Neural progenitor cell (in vitro differentiated cells): ENCODE results near the gene MYO1A. TPM values are rescaled to one million over a fixed set of nuclear protein-coding genes. Genes with fewer than 3 reads are reported as not detected.

ENCODE experiments used
- DNase-seq: peaks from one replicate; pipeline ENCODE4 v3.0.0-alpha.2; 2016; ENCODE audit warnings: low spot score
- H2AFZ ChIP-seq: fragments of 200-600 bp; sonication (generic); replicated peaks from 2 replicates; pipeline ENCODE4 v1.6.1; 2016; ENCODE audit warnings: antibody characterized with exemption
- H3F3A ChIP-seq: fragments of 200-600 bp; sonication (generic); 2 replicates; pipeline ENCODE4 v1.6.1; 2016; ENCODE audit warnings: antibody characterized with exemption, low read depth
- H3K27ac ChIP-seq: fragments of 200-600 bp; sonication (generic); 2 replicates; pipeline ENCODE4 v1.5.1; 2016; ENCODE audit warnings: mild to moderate bottlenecking
- H3K27me3 ChIP-seq: fragments of 200-600 bp; sonication (generic); 2 replicates; pipeline ENCODE4 v1.6.1; 2016; ENCODE audit warnings: mild to moderate bottlenecking, moderate library complexity
- H3K36me3 ChIP-seq: fragments of 200-600 bp; sonication (generic); 2 replicates; pipeline ENCODE4 v1.5.1; 2016
- H3K4me1 ChIP-seq: fragments of 200-600 bp; sonication (generic); 2 replicates; pipeline ENCODE4 v1.6.1; 2016; ENCODE audit warnings: mixed run types
- H3K4me2 ChIP-seq: fragments of 200-600 bp; sonication (generic); 2 replicates; pipeline ENCODE4 v1.6.1; 2016
- H3K4me3 ChIP-seq: fragments of 200-600 bp; sonication (generic); 2 replicates; pipeline ENCODE4 v1.5.1; 2016
- H3K79me2 ChIP-seq: fragments of 200-600 bp; sonication (generic); 2 replicates; pipeline ENCODE4 v1.6.1; 2016; ENCODE audit warnings: low read depth
- H3K9ac ChIP-seq: fragments of 200-600 bp; sonication (generic); 2 replicates; pipeline ENCODE4 v1.6.1; 2016
- H3K9me3 ChIP-seq: fragments of 200-600 bp; sonication (generic); 2 replicates; pipeline ENCODE4 v1.5.1; 2016; ENCODE audit warnings: low read depth
- H4K20me1 ChIP-seq: fragments of 200-600 bp; sonication (generic); 2 replicates; pipeline ENCODE4 v1.6.1; 2016; ENCODE audit warnings: low read depth
- H3K27ac Mint-ChIP-seq: 3 replicates; pipeline ENCODE4 v1.8.0; 2021; ENCODE audit warnings: mixed read lengths
- H3K27me3 Mint-ChIP-seq: 2 replicates; pipeline ENCODE4 v1.8.0; 2022; ENCODE audit warnings: low read depth, mild to moderate bottlenecking, inconsistent platforms, moderate library complexity, mixed read lengths; ENCODE audit not compliant: insufficient read depth
- H3K36me3 Mint-ChIP-seq: 3 replicates; pipeline ENCODE4 v1.8.0; 2021; ENCODE audit warnings: mixed read lengths
- H3K4me1 Mint-ChIP-seq: 3 replicates; pipeline ENCODE4 v1.8.0; 2021; ENCODE audit warnings: mixed read lengths
- H3K4me3 Mint-ChIP-seq: 3 replicates; pipeline ENCODE4 v1.8.0; 2021; ENCODE audit warnings: mild to moderate bottlenecking, moderate library complexity, mixed read lengths
- H3K9me3 Mint-ChIP-seq: 3 replicates; pipeline ENCODE4 v1.8.0; 2020; ENCODE audit warnings: mixed read lengths
- CTCF ChIP-seq: fragments of 200-600 bp; sonication (generic); IDR thresholded peaks from 2 replicates; pipeline ENCODE4 v1.5.1; 2017; ENCODE audit warnings: antibody characterized with exemption, mild to moderate bottlenecking
- EZH2 ChIP-seq: fragments of 200-600 bp; sonication (generic); IDR thresholded peaks from 2 replicates; pipeline ENCODE4 v1.6.1; 2017; ENCODE audit warnings: antibody characterized with exemption, mild to moderate bottlenecking, moderate library complexity
- EZH2phosphoT487 ChIP-seq: fragments of 200-600 bp; sonication (generic); IDR thresholded peaks from 2 replicates; pipeline ENCODE4 v1.6.1; 2017; ENCODE audit warnings: antibody characterized with exemption
- total RNA-seq: library from RNA; depleted of rRNA; stranded (reverse); fragments of >200 nt; gene quantifications from 2 replicates; pipeline ENCODE4 v1.2.3, GENCODE V29; 2015; ENCODE audit warnings: low replicate concordance

Gene MYO1A
- total RNA-seq: 0.19 TPM in 1 of 2 replicates, not detected in the other

GRCh38 chr12:57049890-57050289 is at the start of gene MYO1A:
MYO1A (minus strand) TSS chr12:57050129; CDS start chr12:57048323, 1,806 bp downstream.
- H3K27me3 Mint-ChIP-seq: peaks cover 12% of the 10 kb centered on the region
- no peaks in the 10 kb centered on the region for H3K27me3 ChIP-seq
- no peaks in the 10 kb centered on the region for H3K36me3 Mint-ChIP-seq
- H3K4me3 Mint-ChIP-seq: no peak within 1 kb of the TSS
- no peak within 1 kb of the TSS for H3K4me2 ChIP-seq
- no peak within 1 kb of the TSS for H3K4me3 ChIP-seq
- DNase-seq: peak; percentile 48
- H3F3A ChIP-seq: peaks cover 11% of the 10 kb centered on the region
- H3K27ac Mint-ChIP-seq: no peak within 1 kb of the TSS
- no peaks in the 10 kb centered on the region for H3K36me3 ChIP-seq
- no peak within 1 kb of the TSS for H3K9ac ChIP-seq
- no peaks in the 10 kb centered on the region for H3K4me1 ChIP-seq
- H3K9me3 Mint-ChIP-seq: no peaks in the 10 kb centered on the region
- H3K79me2 ChIP-seq: no peaks in the 10 kb centered on the region
- H3K9me3 ChIP-seq: no peaks in the 10 kb centered on the region
- H2AFZ ChIP-seq: no peak within 1 kb of the TSS
- no peaks in the 10 kb centered on the region for H4K20me1 ChIP-seq
- no peak within 1 kb of the TSS for H3K27ac ChIP-seq
- H3K4me1 Mint-ChIP-seq: no peaks in the 10 kb centered on the region
- TF ChIP-seq CTCF (no peak), EZH2phosphoT487 (no peak), EZH2 (no peak)

GRCh38 chr12:57099047-57099714 is 49.3 kb upstream of the MYO1A start:
- peak overlapping the region; percentile 92 for H3K27ac Mint-ChIP-seq
- no peak overlapping the region for H3K4me3 Mint-ChIP-seq

GRCh38 chr12:57098546-57098945 is 48.6 kb upstream of the MYO1A start:
- Mint-ChIP-seq H3K27me3 (peaks cover 10% of the 10 kb centered on the region), H3K27ac (no peak overlapping the region), H3K36me3 (peaks cover 17% of the 10 kb centered on the region), H3K4me1 (peaks cover 36% of the 10 kb centered on the region), H3K9me3 (no peaks in the 10 kb centered on the region), H3K4me3 (no peak overlapping the region)
- DNase-seq: no peak
- H3K27ac ChIP-seq: no peak overlapping the region
- H3F3A ChIP-seq: peaks cover 5% of the 10 kb centered on the region
- no peak overlapping the region for H2AFZ ChIP-seq
- no peaks in the 10 kb centered on the region for H3K36me3 ChIP-seq
- H3K27me3 ChIP-seq: no peaks in the 10 kb centered on the region
- H3K9me3 ChIP-seq: no peaks in the 10 kb centered on the region
- H3K9ac ChIP-seq: no peak overlapping the region
- no peak overlapping the region for H3K4me2 ChIP-seq
- peaks cover 1% of the 10 kb centered on the region for H4K20me1 ChIP-seq
- TF ChIP-seq EZH2 (no peak), EZH2phosphoT487 (no peak), CTCF (no peak)
- no peaks in the 10 kb centered on the region for H3K79me2 ChIP-seq
- H3K4me1 ChIP-seq: peaks cover 8% of the 10 kb centered on the region
- no peak overlapping the region for H3K4me3 ChIP-seq

More at GRCh38 chr12:57099047-57099714, 49.3 kb upstream of the MYO1A start:
- no peaks in the 10 kb centered on the region for H3K9me3 Mint-ChIP-seq
- Histone ChIP-seq H3K27me3 (no peaks in the 10 kb centered on the region), H3K4me1 (peaks cover 3% of the 10 kb centered on the region), H3K27ac (no peak overlapping the region), H3K79me2 (no peaks in the 10 kb centered on the region), H3K9me3 (no peaks in the 10 kb centered on the region), H3K9ac (no peak overlapping the region), H3K36me3 (no peaks in the 10 kb centered on the region), H3K4me3 (no peak overlapping the region), H3K4me2 (no peak overlapping the region), H2AFZ (no peak overlapping the region), H4K20me1 (no peaks in the 10 kb centered on the region), H3F3A (peaks cover 3% of the 10 kb centered on the region)
- H3K36me3 Mint-ChIP-seq: peaks cover 17% of the 10 kb centered on the region
- peaks cover 31% of the 10 kb centered on the region for H3K4me1 Mint-ChIP-seq
- H3K27me3 Mint-ChIP-seq: peaks cover 10% of the 10 kb centered on the region
- no peak for DNase-seq
- TF ChIP-seq EZH2phosphoT487 (no peak), EZH2 (no peak), CTCF (no peak)
